Measurements from ENCODE around the gene S100A11. TPM values are rescaled to one million over a fixed set of nuclear protein-coding genes. Genes with fewer than 3 reads are reported as not detected.

S100A11 gene
- polyA plus RNA-seq, 1 experiment, result 693 TPM

GRCh38 chr1:151985270-151985669, 51.5 kb downstream of the S100A11 start:
- CTCF ChIA-PET, result interaction anchor here (1.8 to 4.4 kb wide), 4 partner anchors 8 to 50 kb away, joined by 7 to 29 read pairs (median 8); no protein-coding TSS in a partner anchor
- Histone ChIP-seq H3K27me3 (ENCODE audit: control insufficient read depth, insufficient read depth, low read length) (no peaks in the 10 kb centered on the region), H3K4me3 (ENCODE audit: low read depth, low read length) (no peak overlapping the region), H3K9me3 (ENCODE audit: control insufficient read depth, insufficient read depth, low read length) (no peaks in the 10 kb centered on the region), H3K27ac (ENCODE audit: low read depth, low read length) (no peak overlapping the region)
- TF ChIP-seq CTCF (IDR thresholded peaks at IDR 0.05; ENCODE audit: low read depth, low read length), result no peak
- POLR2A ChIA-PET, result no interaction called here
- DNase-seq (ENCODE audit: low read depth, low spot score), result no peak

DNA sequence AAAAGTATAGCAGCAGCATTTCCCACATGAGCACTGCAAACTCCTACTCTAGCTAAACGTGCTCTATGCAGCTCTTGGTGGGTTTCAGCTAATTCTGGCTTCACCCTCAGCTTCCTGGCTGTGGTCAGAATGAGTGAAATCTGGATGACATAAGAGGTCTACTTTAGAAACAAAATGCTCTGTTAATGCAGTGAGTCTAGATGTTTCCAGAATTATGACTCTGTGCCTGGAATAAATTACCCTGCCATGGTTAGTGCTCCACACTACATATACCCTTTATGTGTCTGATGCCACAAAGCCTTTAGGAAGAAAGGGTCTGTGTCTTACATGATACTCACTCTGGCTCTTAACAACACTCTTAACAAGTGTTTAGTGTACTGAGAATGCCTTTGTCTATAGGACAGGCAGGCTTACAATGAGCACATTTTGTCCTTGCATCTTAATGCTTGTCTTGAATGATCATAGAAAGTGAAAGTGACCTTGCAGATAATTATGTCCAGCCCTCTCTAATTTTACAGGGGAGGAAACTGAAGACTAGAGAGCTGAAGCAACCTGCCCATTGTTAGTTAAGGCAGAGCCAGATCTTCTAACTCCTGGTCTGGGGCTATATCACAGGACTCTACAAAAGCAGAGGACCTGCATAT, 52.4 kb downstream of the S100A11 start:
- ChIA-PET POLR2A (no interaction called here), CTCF (interaction anchor here (1.9 to 3.1 kb wide), 2 partner anchors 16 to 17 kb away, joined by 7 to 22 read pairs; no protein-coding TSS in a partner anchor)
- TF ChIP-seq CTCF (IDR thresholded peaks at IDR 0.05; ENCODE audit: low read depth, low read length), result no peak
- no peak for DNase-seq (ENCODE audit: low read depth, low spot score)
- Histone ChIP-seq H3K27me3 (ENCODE audit: control insufficient read depth, insufficient read depth, low read length) (no peaks in the 10 kb centered on the region), H3K27ac (ENCODE audit: low read depth, low read length) (no peak overlapping the region), H3K9me3 (ENCODE audit: control insufficient read depth, insufficient read depth, low read length) (no peaks in the 10 kb centered on the region), H3K4me3 (ENCODE audit: low read depth, low read length) (no peak overlapping the region)

Small RNA genes within 50 kb of the gene (small RNA-seq; reads per million reads assigned to genes)
- not detected for gene SPTLC1P4 (ENCODE audit: insufficient read length, low read depth)

Other genes starting within 250 kb of the S100A11 start
- gene TDRKH, start 246.5 kb downstream of the S100A11 start, polyA plus RNA-seq (2011; rRNA removed), result 0.91 and 1.0 TPM in 2 replicates
- not detected in 2 replicates for gene LINGO4, start 231.6 kb downstream of the S100A11 start, polyA plus RNA-seq (2011; rRNA removed)
- gene RORC, start 205.2 kb downstream of the S100A11 start, polyA plus RNA-seq (2011; rRNA removed), result not detected in 2 replicates
- gene C2CD4D, start 197.2 kb downstream of the S100A11 start, polyA plus RNA-seq (2011; rRNA removed), result not detected in 2 replicates
- not detected in 2 replicates for gene THEM5, start 183.3 kb downstream of the S100A11 start, polyA plus RNA-seq (2011; rRNA removed)
- gene THEM4, start 127.5 kb downstream of the S100A11 start, polyA plus RNA-seq (2011; rRNA removed), result 20.3 and 24.8 TPM in 2 replicates
- gene S100A10, start 43.1 kb downstream of the S100A11 start, polyA plus RNA-seq (2011; rRNA removed), result 188 and 200 TPM in 2 replicates
- not detected in 2 replicates for gene TCHHL1, start 52.1 kb upstream of the S100A11 start, polyA plus RNA-seq (2011; rRNA removed)
- not detected in 2 replicates for gene TCHH, start 78.4 kb upstream of the S100A11 start, polyA plus RNA-seq (2011; rRNA removed)
- not detected in 2 replicates for gene RPTN, start 122.2 kb upstream of the S100A11 start, polyA plus RNA-seq (2011; rRNA removed)
- not detected in 2 replicates for gene HRNR, start 187.2 kb upstream of the S100A11 start, polyA plus RNA-seq (2011; rRNA removed)